HG03280 (cell line): ENCODE data around the gene SPA17.

ENCODE experiments used
- ATAC-seq: cut with Tn5 transposase; IDR thresholded peaks from one replicate; pipeline ENCODE4 v1.9.1; 2021; ENCODE audit warnings: mild to moderate bottlenecking, moderate library complexity; ENCODE audit not compliant: unreplicated experiment

Gene SPA17

GRCh38 chr11:124722176-124722575 lies 48.5 kb downstream of the SPA17 start:
- no peak for ATAC-seq

GRCh38 chr11:124724979-124725718 lies 51.4 kb downstream of the SPA17 start:
- ATAC-seq, result peak; percentile 65

GRCh38 chr11:124725719-124726105 lies 52.0 kb downstream of the SPA17 start:
- no peak for ATAC-seq

- no peak for ATAC-seq
Observed at GRCh38 chr11:124727474-124727873, 53.8 kb downstream of the SPA17 start.

GRCh38 chr11:124728134-124728533 lies 54.4 kb downstream of the SPA17 start:
- no peak for ATAC-seq

GRCh38 chr11:124729571-124729970 lies 55.9 kb downstream of the SPA17 start:
- no peak for ATAC-seq

- no peak for ATAC-seq
Observed at GRCh38 chr11:124732230-124732629, 58.5 kb downstream of the SPA17 start.

GRCh38 chr11:124736736-124737135 lies 63.0 kb downstream of the SPA17 start:
- ATAC-seq, result no peak

GRCh38 chr11:124737638-124738305 lies 64.1 kb downstream of the SPA17 start:
- ATAC-seq, result no peak

- ATAC-seq, result no peak
Observed at GRCh38 chr11:124738713-124739478, 65.2 kb downstream of the SPA17 start.

- peak; percentile 100 for ATAC-seq
Observed at GRCh38 chr11:124739479-124740276, 66.0 kb downstream of the SPA17 start, which contains the start of gene NRGN. Gene NRGN, plus strand, starts transcription at chr11:124739942. Its CDS starts 143 bp downstream, at chr11:124740085.

- peak; percentile 28 for ATAC-seq
Observed at GRCh38 chr11:124740277-124740882, 66.7 kb downstream of the SPA17 start.

- no peak for ATAC-seq
Observed at GRCh38 chr11:124742555-124742954, 68.9 kb downstream of the SPA17 start.

GRCh38 chr11:124743050-124743449 lies 69.3 kb downstream of the SPA17 start:
- no peak for ATAC-seq

- no peak for ATAC-seq
Observed at GRCh38 chr11:124745270-124745834, 71.6 kb downstream of the SPA17 start.

GRCh38 chr11:124745835-124746620 lies 72.3 kb downstream of the SPA17 start:
- ATAC-seq, result no peak

- peak; percentile 97 for ATAC-seq
Observed at GRCh38 chr11:124746621-124747243, 73.0 kb downstream of the SPA17 start.
